ENCODE measurements around the gene AP2A2.

GRCh38 chr11:1030556-1030955, 104.9 kb downstream of the AP2A2 start:
- TF ChIP-seq, protein P1, sequence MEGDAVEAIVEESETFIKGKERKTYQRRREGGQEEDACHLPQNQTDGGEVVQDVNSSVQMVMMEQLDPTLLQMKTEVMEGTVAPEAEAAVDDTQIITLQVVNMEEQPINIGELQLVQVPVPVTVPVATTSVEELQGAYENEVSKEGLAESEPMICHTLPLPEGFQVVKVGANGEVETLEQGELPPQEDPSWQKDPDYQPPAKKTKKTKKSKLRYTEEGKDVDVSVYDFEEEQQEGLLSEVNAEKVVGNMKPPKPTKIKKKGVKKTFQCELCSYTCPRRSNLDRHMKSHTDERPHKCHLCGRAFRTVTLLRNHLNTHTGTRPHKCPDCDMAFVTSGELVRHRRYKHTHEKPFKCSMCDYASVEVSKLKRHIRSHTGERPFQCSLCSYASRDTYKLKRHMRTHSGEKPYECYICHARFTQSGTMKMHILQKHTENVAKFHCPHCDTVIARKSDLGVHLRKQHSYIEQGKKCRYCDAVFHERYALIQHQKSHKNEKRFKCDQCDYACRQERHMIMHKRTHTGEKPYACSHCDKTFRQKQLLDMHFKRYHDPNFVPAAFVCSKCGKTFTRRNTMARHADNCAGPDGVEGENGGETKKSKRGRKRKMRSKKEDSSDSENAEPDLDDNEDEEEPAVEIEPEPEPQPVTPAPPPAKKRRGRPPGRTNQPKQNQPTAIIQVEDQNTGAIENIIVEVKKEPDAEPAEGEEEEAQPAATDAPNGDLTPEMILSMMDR (IDR thresholded peaks at IDR 0.05) = no peak
- TF ChIP-seq POLR2A (IDR thresholded peaks at IDR 0.05) = no peak

Measured in lower leg skin (tissue), 3 donors.